ENCODE data around the gene ABLIM3. TPM values are rescaled to one million over a fixed set of nuclear protein-coding genes. Genes with fewer than 3 reads are reported as not detected.

Gene ABLIM3
- total and polyA plus RNA-seq, 2 experiments from 2014 or later = 7.3 to 7.8 TPM

DNA sequence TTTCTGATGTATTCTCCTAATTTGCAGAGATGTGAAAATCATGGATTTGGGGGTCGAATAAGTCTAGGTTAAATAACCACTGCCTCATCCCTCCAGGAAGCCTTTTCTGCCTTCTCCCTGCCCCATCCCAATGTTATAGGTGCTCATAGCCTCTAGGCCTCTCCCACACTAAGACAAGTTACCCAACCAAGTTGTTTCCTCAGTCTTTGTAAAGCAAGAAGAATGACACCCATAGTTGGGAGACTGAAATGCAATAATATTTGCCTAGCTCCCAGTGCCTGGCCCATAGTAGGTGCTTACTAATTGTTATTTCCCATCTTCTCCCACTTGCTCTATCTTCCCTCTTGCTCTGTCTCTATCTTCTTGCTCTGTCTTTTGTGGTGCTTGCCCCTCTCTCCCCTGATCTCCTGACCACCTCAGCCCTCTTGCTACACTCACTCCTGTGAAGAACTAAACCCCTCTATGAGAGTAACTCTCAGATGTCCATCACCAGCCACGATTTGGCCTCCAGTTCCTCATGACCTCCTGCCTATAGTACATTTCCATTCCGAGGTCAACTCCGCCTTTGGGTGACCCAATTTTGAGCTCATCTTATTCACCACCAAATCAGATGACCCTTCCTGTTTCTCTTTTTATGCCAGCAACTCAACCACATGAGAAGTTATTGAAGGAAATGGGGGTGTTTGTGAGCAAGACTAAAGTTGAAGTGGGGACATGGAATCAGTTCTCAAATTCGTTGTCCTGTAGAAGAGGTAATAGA lies 137.3 kb downstream of the ABLIM3 start:
- Histone ChIP-seq H3K27me3 (peaks cover 8% of the 10 kb centered on the region), H3K4me2 (no peak overlapping the region), H3K79me2 (no peaks in the 10 kb centered on the region), H3K36me3 (replicated peaks; ENCODE audit: insufficient read depth, low read depth) (no peaks in the 10 kb centered on the region), H3K27ac (no peak overlapping the region), H3K9me2 (replicated peaks; ENCODE audit: insufficient read depth) (no peaks in the 10 kb centered on the region), H4K20me1 (ENCODE audit: insufficient read depth, poor library complexity, severe bottlenecking) (no peaks in the 10 kb centered on the region), H3K4me3 (no peak overlapping the region), H2AFZ (no peak overlapping the region), H3K9me3 (ENCODE audit: low read depth) (no peaks in the 10 kb centered on the region), H3K4me1 (ENCODE audit: insufficient read depth) (no peaks in the 10 kb centered on the region)
- WGBS (ENCODE audit: low lambda C conversion rate, missing lambda C conversion rate) = 84% methylated on average over 5 of the region's 5 CpGs
- no peak for DNase-seq (ENCODE audit: low spot score)
- TF ChIP-seq EZH2 (IDR thresholded peaks at IDR 0.05; ENCODE audit: borderline replicate concordance) (no peak), CTCF (IDR thresholded peaks at IDR 0.05; ENCODE audit: poor library complexity) (no peak), EZH2phosphoT487 (IDR thresholded peaks at IDR 0.05; ENCODE audit: low read depth, severe bottlenecking, unreplicated experiment) (no peak)

DNA sequence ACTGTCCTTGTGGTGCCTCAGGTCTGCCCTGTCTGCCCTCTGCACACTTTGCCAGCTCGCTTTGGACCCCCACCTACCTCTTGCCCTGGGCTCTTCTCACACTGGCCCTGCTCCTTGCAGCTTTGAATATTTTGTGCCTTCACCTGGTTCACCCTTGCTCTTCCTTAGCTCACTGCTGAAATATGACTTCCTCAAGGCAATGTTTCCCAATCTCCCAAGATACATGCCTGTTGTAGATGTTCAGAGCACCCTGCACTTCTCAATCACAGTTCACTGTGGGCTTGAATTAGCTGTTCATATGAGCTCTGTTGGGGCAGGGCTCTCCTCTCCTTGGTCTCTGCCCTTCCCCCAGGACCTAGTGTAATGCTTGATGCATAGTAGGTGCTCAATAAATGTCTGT lies 138.4 kb downstream of the ABLIM3 start:
- peaks cover 8% of the 10 kb centered on the region for H3K27me3 ChIP-seq
- no peak overlapping the region for H3K27ac ChIP-seq
- TF ChIP-seq EZH2 (IDR thresholded peaks at IDR 0.05; ENCODE audit: borderline replicate concordance) (no peak), CTCF (IDR thresholded peaks at IDR 0.05; ENCODE audit: poor library complexity) (no peak), EZH2phosphoT487 (IDR thresholded peaks at IDR 0.05; ENCODE audit: low read depth, severe bottlenecking, unreplicated experiment) (no peak)
- no peaks in the 10 kb centered on the region for H3K9me2 ChIP-seq (replicated peaks; ENCODE audit: insufficient read depth)
- no peaks in the 10 kb centered on the region for H4K20me1 ChIP-seq (ENCODE audit: insufficient read depth, poor library complexity, severe bottlenecking)
- H3K4me1 ChIP-seq (ENCODE audit: insufficient read depth) = no peaks in the 10 kb centered on the region
- DNase-seq (ENCODE audit: low spot score) = no peak
- H3K4me2 ChIP-seq = no peak overlapping the region
- WGBS (ENCODE audit: low lambda C conversion rate, missing lambda C conversion rate) = 58% methylated on average over 1 of the region's 1 CpG
- no peak overlapping the region for H3K4me3 ChIP-seq
- H3K9me3 ChIP-seq (ENCODE audit: low read depth) = no peaks in the 10 kb centered on the region
- H3K79me2 ChIP-seq = no peaks in the 10 kb centered on the region
- H3K36me3 ChIP-seq (replicated peaks; ENCODE audit: insufficient read depth, low read depth) = no peaks in the 10 kb centered on the region
- H2AFZ ChIP-seq = no peak overlapping the region

- no peaks in the 10 kb centered on the region for H3K36me3 ChIP-seq (replicated peaks; ENCODE audit: insufficient read depth, low read depth)
- H3K27ac ChIP-seq = no peak overlapping the region
- H3K4me2 ChIP-seq = no peak overlapping the region
- H3K27me3 ChIP-seq = peaks cover 8% of the 10 kb centered on the region
- no peaks in the 10 kb centered on the region for H3K79me2 ChIP-seq
- H4K20me1 ChIP-seq (ENCODE audit: insufficient read depth, poor library complexity, severe bottlenecking) = no peaks in the 10 kb centered on the region
- H3K4me1 ChIP-seq (ENCODE audit: insufficient read depth) = no peaks in the 10 kb centered on the region
- H2AFZ ChIP-seq = no peak overlapping the region
- no peak for DNase-seq (ENCODE audit: low spot score)
- H3K9me2 ChIP-seq (replicated peaks; ENCODE audit: insufficient read depth) = no peaks in the 10 kb centered on the region
- H3K9me3 ChIP-seq (ENCODE audit: low read depth) = no peaks in the 10 kb centered on the region
- TF ChIP-seq CTCF (IDR thresholded peaks at IDR 0.05; ENCODE audit: poor library complexity) = no peak
- no peak for TF ChIP-seq EZH2 (IDR thresholded peaks at IDR 0.05; ENCODE audit: borderline replicate concordance)
- TF ChIP-seq EZH2phosphoT487 (IDR thresholded peaks at IDR 0.05; ENCODE audit: low read depth, severe bottlenecking, unreplicated experiment) = no peak
- H3K4me3 ChIP-seq = no peak overlapping the region
- 52% methylated on average over 1 of the region's 1 CpG for WGBS (ENCODE audit: low lambda C conversion rate, missing lambda C conversion rate)
Observed at GRCh38 chr5:149280124-149280523, 138.8 kb downstream of the ABLIM3 start.

All from hepatocyte (in vitro differentiated cells).